AG10803 (cell line): ENCODE results near the gene BRIX1.
"Not testable (repeated sequence)": the region's sequence is repeated elsewhere in the genome, so short reads cannot be mapped to it uniquely, and the experiment has no call there.

Experiments
- DNase-seq: peaks from one replicate; pipeline ENCODE4 v3.0.0; 2010; ENCODE audit warnings: low read depth
- H3K4me3 ChIP-seq: 2 replicates; pipeline ENCODE4 v1.5.1; 2011; ENCODE audit warnings: mild to moderate bottlenecking, low read length, control low read depth
- TF ChIP-seq, protein P1 (sequence below): conservative IDR thresholded peaks from 2 replicates; pipeline ENCODE4 v1.5.1; 2011; ENCODE audit warnings: mild to moderate bottlenecking, low read length, control low read depth, inconsistent platforms

The BRIX1 gene

DNA sequence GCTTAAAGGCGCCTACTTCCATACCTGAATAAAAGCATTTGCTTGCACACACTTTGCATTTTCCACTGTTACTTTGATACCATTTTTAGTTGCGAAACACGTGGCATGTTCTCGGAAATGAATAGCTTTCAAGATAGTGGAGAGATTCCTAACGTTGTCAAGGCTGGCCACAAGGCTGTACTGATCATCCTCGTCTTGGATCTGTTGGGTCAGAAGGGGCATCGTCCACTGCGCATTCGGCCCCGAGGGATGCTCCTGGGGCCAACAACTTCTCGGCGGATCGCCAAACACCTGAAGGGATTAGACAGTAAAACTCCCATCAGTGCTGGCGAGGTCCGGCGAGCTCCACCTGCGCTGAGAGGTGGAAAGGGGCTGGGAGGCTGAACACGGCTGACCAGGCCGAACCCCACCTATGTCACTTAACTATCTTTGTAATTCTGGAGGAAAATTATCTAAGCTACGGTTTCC lies 806 bp upstream of the BRIX1 start:
- DNase-seq, result peak; percentile 52
- TF ChIP-seq, protein P1, sequence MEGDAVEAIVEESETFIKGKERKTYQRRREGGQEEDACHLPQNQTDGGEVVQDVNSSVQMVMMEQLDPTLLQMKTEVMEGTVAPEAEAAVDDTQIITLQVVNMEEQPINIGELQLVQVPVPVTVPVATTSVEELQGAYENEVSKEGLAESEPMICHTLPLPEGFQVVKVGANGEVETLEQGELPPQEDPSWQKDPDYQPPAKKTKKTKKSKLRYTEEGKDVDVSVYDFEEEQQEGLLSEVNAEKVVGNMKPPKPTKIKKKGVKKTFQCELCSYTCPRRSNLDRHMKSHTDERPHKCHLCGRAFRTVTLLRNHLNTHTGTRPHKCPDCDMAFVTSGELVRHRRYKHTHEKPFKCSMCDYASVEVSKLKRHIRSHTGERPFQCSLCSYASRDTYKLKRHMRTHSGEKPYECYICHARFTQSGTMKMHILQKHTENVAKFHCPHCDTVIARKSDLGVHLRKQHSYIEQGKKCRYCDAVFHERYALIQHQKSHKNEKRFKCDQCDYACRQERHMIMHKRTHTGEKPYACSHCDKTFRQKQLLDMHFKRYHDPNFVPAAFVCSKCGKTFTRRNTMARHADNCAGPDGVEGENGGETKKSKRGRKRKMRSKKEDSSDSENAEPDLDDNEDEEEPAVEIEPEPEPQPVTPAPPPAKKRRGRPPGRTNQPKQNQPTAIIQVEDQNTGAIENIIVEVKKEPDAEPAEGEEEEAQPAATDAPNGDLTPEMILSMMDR, result no peak

DNA sequence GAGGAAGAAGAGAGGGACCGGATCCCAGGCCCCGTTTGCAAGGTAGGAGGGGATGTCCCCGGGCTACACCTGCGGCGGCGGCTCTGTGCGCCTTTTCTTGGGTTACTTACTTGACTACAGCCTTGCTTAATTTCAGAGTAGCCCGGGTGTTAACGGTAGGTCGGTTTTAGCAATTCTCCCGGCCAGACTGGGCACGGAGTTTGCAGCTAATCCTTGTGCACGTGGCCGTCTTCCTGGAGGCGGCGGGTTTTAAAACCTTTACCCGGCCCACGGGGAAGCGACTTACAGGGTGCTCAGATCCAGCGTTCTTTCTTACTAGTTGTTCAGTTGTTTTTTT lies 313 bp downstream of the BRIX1 start:
- TF ChIP-seq, protein P1, result no peak
- no peak for DNase-seq
- peak overlapping the region; percentile 91 for H3K4me3 ChIP-seq

More for the DNA sequence above, 806 bp upstream of the BRIX1 start:
- peak overlapping the region; percentile 91 for H3K4me3 ChIP-seq

DNA sequence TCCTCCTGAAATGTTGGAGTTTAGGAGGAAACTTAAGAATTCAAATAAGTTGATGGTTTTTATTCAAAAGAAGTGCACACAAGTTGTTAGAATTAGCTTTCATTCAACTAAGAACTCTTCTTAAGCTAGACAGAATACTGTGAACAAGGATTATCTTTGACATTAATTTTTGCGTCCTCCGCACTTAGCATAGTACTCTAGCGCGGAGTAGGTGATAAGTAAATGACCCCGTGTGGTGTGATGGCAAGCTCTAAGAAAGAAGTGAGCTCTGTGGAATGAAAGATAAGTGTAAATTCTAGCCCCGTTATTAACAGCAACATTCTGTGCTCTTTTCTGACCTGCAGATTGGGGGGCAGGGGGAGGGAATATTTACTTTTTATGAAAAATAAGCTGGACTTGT lies 1.0 kb downstream of the BRIX1 start:
- H3K4me3 ChIP-seq, result peak overlapping the region; percentile 91
- TF ChIP-seq, protein P1, result no peak
- no peak for DNase-seq

DNA sequence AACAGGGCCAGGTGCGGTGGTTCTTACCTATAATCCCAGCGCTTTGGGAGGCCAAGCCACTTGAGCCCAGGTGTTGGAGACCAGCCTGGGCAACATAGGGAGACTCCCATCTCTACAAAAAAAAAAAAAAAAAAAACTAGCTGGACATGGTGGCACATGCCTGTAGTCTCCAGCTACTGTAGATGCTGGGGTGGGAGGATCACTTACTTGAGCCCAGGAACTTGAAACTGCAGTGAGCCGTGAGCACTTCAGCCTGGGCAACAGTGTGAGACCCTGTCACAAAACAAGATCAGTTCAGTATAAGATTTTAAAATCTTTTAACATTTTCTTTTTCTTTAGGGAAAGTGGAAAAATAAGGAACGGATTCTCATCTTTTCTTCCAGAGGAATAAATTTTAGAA lies 2.5 kb downstream of the BRIX1 start:
- TF ChIP-seq, protein P1, result no peak
- DNase-seq, result no peak
- no peak overlapping the region for H3K4me3 ChIP-seq

DNA sequence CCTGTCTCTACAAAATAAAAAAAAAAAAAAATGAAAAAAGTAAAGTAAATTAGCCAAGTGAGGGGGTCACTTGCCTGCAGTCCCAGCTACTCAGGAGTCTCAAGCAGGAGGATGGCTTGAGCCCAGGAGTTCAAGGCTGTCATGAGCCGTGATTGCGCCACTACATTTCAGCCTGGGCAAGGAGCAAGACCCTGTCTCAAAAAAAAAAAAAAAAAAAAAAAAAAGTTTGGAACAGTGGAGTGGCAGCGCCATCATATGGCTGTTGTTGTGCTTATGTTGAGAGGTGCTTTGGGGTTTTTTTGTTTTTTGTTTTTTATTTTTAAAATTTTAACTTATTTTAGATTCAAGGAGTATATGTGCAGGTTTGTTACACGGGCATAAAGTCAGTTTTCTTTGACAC lies 3.6 kb downstream of the BRIX1 start:
- no peak overlapping the region for H3K4me3 ChIP-seq
- TF ChIP-seq, protein P1, result peak; percentile 38
- DNase-seq, result no peak

DNA sequence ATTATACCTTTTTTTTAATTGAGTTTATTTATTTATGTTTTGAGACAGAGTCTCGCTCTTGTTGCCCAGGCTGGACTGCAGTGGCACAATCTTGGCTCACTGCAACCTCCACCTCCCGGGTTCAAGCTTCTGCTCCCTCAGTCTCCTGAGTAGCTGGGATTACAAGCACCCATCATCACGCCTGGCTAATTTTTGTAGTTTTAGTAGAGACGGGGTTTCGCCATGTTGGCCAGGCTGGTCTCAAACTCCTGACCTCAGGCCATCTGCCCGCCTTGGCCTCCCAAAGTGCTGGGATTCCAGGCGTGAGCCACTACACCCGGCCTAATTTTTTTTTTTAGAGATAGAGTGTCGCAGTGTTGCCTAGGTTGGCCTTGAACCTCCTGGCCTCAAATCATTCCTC lies 7.7 kb downstream of the BRIX1 start:
- not testable (repeated sequence) for H3K4me3 ChIP-seq, DNase-seq

DNA sequence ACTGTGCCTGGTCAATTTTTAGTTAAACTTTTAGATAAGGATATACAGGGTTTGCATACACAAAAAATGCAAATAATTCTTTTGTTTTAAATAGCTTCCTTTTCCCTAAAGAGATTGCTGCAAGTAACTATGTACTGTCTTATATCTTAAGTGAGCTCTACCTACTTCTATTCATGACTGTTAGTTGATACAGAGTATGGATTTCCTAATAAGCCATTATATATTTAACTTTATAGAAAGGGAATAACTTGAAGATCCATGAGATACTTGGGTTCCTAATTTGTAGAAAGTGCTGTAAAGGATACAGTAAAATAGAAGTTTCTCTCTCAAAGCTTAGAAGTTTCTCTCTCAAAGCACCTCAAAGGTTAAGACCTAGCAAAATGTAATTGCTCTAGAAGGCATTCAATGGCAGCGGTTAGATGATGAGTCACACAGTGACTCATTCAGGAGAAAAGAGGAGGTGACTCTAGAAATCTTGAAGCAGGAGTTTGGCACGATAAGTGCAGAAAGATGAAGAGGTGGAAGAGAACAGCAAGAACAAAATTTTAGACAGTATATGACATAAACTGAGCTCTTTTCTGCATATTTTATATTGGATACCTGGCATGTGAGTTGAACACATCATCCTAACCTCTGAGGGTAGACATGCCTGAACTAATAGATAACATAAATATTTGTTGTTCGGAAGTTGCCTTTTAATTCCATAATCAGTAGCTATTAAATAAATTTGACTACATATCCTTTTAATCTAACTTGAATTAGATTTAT lies 8.4 kb downstream of the BRIX1 start:
- TF ChIP-seq, protein P1, result no peak
- no peak overlapping the region for H3K4me3 ChIP-seq
- DNase-seq, result peak; percentile 74
